ENCODE data around the gene ODAD3.

ODAD3 gene

DNA sequence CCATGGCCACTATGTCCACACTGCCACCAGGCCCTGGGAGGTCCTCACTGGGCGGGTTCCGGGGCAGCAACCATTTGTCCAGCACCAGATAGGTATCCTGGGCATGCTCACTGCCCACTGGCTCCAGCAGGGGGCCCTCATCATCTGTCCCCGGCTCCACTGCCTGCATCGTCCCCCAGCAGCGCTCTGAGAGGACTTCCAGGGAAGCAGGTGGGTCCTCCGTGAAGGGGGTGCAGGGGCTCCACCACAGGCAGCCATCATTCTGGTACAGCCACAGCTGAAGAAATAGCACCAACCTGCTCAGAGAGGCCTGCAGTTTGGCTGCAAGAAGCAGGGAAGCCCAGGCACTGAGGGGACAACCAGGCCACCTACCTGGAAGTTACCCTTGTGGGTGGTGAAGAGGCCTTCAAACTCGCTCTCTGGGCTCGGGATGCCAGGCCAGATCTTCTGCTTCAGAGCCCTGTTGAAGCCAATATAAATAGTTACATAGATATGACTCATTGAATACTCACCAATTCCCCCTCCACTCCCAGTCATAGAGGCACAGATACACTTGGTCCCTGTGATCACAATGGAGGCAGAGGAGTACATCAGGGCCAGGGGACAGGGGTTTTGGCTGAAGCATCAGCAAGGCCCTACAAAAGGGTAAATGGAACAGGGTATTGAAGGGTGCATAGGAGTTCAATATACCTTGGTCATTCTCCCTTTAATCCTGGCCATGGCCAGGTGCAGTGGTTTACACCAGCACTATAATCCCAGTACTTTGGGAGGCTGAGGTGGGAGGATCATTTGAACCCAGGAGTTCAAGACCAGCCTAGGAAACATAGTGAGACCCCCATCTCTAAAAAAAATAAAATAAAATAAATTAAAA lies 56.4 kb downstream of the ODAD3 start:
- Histone ChIP-seq H3K9ac (ENCODE audit: low read length) (no peak overlapping the region), H3F3A (ENCODE audit: insufficient read depth) (peaks cover 26% of the 10 kb centered on the region), H3K36me3 (ENCODE audit: low read length) (no peaks in the 10 kb centered on the region), H3K27ac (ENCODE audit: low read depth, low read length) (peak overlapping the region; percentile 19; the same call in 1 of the 2 replicates), H3K4me3 (ENCODE audit: insufficient read depth, low read length, poor library complexity, severe bottlenecking) (no peak overlapping the region), H3K4me2 (ENCODE audit: low read depth, low read length, poor library complexity, severe bottlenecking) (no peak overlapping the region), H3K9me2 (replicated peaks; ENCODE audit: insufficient read depth, low read length) (no peaks in the 10 kb centered on the region), H4K20me1 (ENCODE audit: low read depth, low read length) (no peaks in the 10 kb centered on the region), H3K79me2 (ENCODE audit: insufficient read depth, low read length) (peaks cover 9% of the 10 kb centered on the region; the same call in 1 of the 2 replicates), H3K9me3 (ENCODE audit: insufficient read depth, low read length) (no peaks in the 10 kb centered on the region), H2AFZ (ENCODE audit: low read depth, low read length, severe bottlenecking) (no peak overlapping the region), H3K27me3 (ENCODE audit: low read length) (no peaks in the 10 kb centered on the region)
- TF ChIP-seq EZH2phosphoT487 (conservative IDR thresholded peaks at IDR 0.05; ENCODE audit: low read length), result no peak
- TF ChIP-seq, protein P1, sequence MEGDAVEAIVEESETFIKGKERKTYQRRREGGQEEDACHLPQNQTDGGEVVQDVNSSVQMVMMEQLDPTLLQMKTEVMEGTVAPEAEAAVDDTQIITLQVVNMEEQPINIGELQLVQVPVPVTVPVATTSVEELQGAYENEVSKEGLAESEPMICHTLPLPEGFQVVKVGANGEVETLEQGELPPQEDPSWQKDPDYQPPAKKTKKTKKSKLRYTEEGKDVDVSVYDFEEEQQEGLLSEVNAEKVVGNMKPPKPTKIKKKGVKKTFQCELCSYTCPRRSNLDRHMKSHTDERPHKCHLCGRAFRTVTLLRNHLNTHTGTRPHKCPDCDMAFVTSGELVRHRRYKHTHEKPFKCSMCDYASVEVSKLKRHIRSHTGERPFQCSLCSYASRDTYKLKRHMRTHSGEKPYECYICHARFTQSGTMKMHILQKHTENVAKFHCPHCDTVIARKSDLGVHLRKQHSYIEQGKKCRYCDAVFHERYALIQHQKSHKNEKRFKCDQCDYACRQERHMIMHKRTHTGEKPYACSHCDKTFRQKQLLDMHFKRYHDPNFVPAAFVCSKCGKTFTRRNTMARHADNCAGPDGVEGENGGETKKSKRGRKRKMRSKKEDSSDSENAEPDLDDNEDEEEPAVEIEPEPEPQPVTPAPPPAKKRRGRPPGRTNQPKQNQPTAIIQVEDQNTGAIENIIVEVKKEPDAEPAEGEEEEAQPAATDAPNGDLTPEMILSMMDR (IDR thresholded peaks at IDR 0.05; ENCODE audit: insufficient read depth, low read length, poor library complexity, severe bottlenecking), result peak; percentile 45

DNA sequence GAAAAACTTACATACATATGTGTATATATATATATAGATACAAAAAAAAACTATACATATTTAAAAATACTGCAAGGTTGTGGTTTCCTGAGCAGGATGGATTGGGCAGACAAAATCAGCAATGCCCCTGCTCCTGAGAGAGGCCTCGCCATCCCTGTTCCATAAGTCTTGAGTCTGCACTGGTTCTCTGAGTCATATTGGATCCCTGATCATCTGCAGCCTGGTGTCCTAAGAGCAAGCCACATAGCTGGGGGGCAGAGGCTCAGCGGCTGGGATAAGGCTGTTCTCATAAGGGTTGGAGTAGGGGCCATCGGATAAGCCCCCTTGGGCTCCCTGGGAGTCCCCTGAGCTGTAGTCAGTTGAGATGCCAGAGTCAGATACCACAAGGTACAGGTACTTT lies 57.2 kb downstream of the ODAD3 start:
- Histone ChIP-seq H3K9me2 (replicated peaks; ENCODE audit: insufficient read depth, low read length) (no peaks in the 10 kb centered on the region), H2AFZ (ENCODE audit: low read depth, low read length, severe bottlenecking) (no peak overlapping the region), H3F3A (ENCODE audit: insufficient read depth) (peaks cover 26% of the 10 kb centered on the region), H4K20me1 (ENCODE audit: low read depth, low read length) (no peaks in the 10 kb centered on the region), H3K9ac (ENCODE audit: low read length) (no peak overlapping the region), H3K79me2 (ENCODE audit: insufficient read depth, low read length) (peaks cover 9% of the 10 kb centered on the region; the same call in 1 of the 2 replicates), H3K36me3 (ENCODE audit: low read length) (no peaks in the 10 kb centered on the region), H3K27me3 (ENCODE audit: low read length) (no peaks in the 10 kb centered on the region), H3K4me2 (ENCODE audit: low read depth, low read length, poor library complexity, severe bottlenecking) (peak overlapping the region; percentile 38), H3K4me3 (ENCODE audit: insufficient read depth, low read length, poor library complexity, severe bottlenecking) (no peak overlapping the region), H3K9me3 (ENCODE audit: insufficient read depth, low read length) (no peaks in the 10 kb centered on the region), H3K27ac (ENCODE audit: low read depth, low read length) (peak overlapping the region; percentile 40; the same call in 1 of the 2 replicates)
- TF ChIP-seq, protein P1 (IDR thresholded peaks at IDR 0.05; ENCODE audit: insufficient read depth, low read length, poor library complexity, severe bottlenecking), result no peak
- no peak for TF ChIP-seq EZH2phosphoT487 (conservative IDR thresholded peaks at IDR 0.05; ENCODE audit: low read length)

DNA sequence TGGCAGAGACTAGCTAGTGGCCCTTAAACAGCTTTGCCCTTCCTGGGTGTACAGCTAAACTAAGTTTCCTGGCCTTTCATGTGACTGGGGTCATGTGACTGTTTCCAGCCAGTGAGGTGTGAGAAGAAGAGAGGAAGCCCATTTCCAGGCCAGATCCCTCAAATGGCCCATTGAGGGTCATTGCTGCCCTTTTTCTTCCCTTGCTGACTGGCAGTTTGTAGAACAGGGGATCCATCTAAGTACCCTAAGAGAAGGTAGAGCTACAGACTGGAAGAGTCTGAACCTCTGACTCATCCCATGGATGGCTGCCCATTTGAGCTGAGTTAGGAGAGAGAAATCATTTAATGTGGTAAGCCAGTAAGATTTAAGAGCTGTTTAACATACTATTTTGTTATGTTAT lies 57.7 kb downstream of the ODAD3 start:
- Histone ChIP-seq H3K9me3 (ENCODE audit: insufficient read depth, low read length) (no peaks in the 10 kb centered on the region), H3K79me2 (ENCODE audit: insufficient read depth, low read length) (peaks cover 9% of the 10 kb centered on the region; the same call in 1 of the 2 replicates), H4K20me1 (ENCODE audit: low read depth, low read length) (no peaks in the 10 kb centered on the region), H2AFZ (ENCODE audit: low read depth, low read length, severe bottlenecking) (no peak overlapping the region), H3K9me2 (replicated peaks; ENCODE audit: insufficient read depth, low read length) (no peaks in the 10 kb centered on the region), H3K9ac (ENCODE audit: low read length) (no peak overlapping the region), H3K27ac (ENCODE audit: low read depth, low read length) (peak overlapping the region; percentile 40), H3K27me3 (ENCODE audit: low read length) (no peaks in the 10 kb centered on the region), H3K4me3 (ENCODE audit: insufficient read depth, low read length, poor library complexity, severe bottlenecking) (no peak overlapping the region), H3K4me2 (ENCODE audit: low read depth, low read length, poor library complexity, severe bottlenecking) (peak overlapping the region; percentile 38), H3F3A (ENCODE audit: insufficient read depth) (peaks cover 26% of the 10 kb centered on the region), H3K36me3 (ENCODE audit: low read length) (no peaks in the 10 kb centered on the region)
- TF ChIP-seq, protein P1 (IDR thresholded peaks at IDR 0.05; ENCODE audit: insufficient read depth, low read length, poor library complexity, severe bottlenecking), result no peak
- TF ChIP-seq EZH2phosphoT487 (conservative IDR thresholded peaks at IDR 0.05; ENCODE audit: low read length), result no peak
